Central memory CD4-positive, alpha-beta T cell (primary cell): ENCODE results near the gene ACOD1.
A peak's percentile ranks its signal among the peaks of the same experiment; 100 is the strongest.
"Not testable (repeated sequence)": the region's sequence is repeated elsewhere in the genome, so short reads cannot be mapped to it uniquely, and the experiment has no call there.

Experiments used
- DNase-seq: peaks from one replicate; pipeline ENCODE4 v3.0.0; 2022
- total RNA-seq, 3 experiments: gene quantifications; one replicate each; lab custom pipeline; 2026; lab: John Stamatoyannopoulos, UW

The ACOD1 gene
- 0 reads per million in 3 experiments for total RNA-seq

GRCh38 chr13:76948149-76948548 is at the start of gene ACOD1:
TSS of gene ACOD1 (plus strand) at chr13:76948511. CDS start at chr13:76948559, 48 bp downstream.
- no peak for DNase-seq

GRCh38 chr13:76899066-76899465 is 49.2 kb upstream of the ACOD1 start:
- DNase-seq: not testable (repeated sequence)

- DNase-seq: peak; percentile 60
Observed at GRCh38 chr13:76903544-76904162, 44.7 kb upstream of the ACOD1 start.

GRCh38 chr13:76904507-76904906 is 43.8 kb upstream of the ACOD1 start:
- DNase-seq: no peak

GRCh38 chr13:76912476-76912875 is 35.8 kb upstream of the ACOD1 start:
- DNase-seq: no peak

- DNase-seq: no peak
Observed at GRCh38 chr13:76913898-76914297, 34.4 kb upstream of the ACOD1 start.

- no peak for DNase-seq
Observed at GRCh38 chr13:76917095-76917494, 31.2 kb upstream of the ACOD1 start.

- not testable (repeated sequence) for DNase-seq
Observed at GRCh38 chr13:76917755-76918481, 30.4 kb upstream of the ACOD1 start.

- DNase-seq: no peak
Observed at GRCh38 chr13:76921516-76921915, 26.8 kb upstream of the ACOD1 start.

- no peak for DNase-seq
Observed at GRCh38 chr13:76925115-76925514, 23.2 kb upstream of the ACOD1 start.

GRCh38 chr13:76927955-76928354 is 20.4 kb upstream of the ACOD1 start:
- no peak for DNase-seq

GRCh38 chr13:76928456-76928855 is 19.9 kb upstream of the ACOD1 start:
- no peak for DNase-seq

GRCh38 chr13:76929320-76929719 is 19.0 kb upstream of the ACOD1 start:
- no peak for DNase-seq

GRCh38 chr13:76929851-76930374 is 18.4 kb upstream of the ACOD1 start:
- DNase-seq: no peak

- DNase-seq: no peak
Observed at GRCh38 chr13:76932076-76932475, 16.2 kb upstream of the ACOD1 start.

GRCh38 chr13:76934671-76935070 is 13.6 kb upstream of the ACOD1 start:
- DNase-seq: no peak

GRCh38 chr13:76936763-76937162 is 11.5 kb upstream of the ACOD1 start:
- DNase-seq: no peak

GRCh38 chr13:76937281-76937820 is 11.0 kb upstream of the ACOD1 start:
- DNase-seq: no peak

- DNase-seq: no peak
Observed at GRCh38 chr13:76939215-76939614, 9.1 kb upstream of the ACOD1 start.

- DNase-seq: no peak
Observed at GRCh38 chr13:76942363-76942762, 5.9 kb upstream of the ACOD1 start.

GRCh38 chr13:76943646-76944045 is 4.7 kb upstream of the ACOD1 start:
- no peak for DNase-seq

GRCh38 chr13:76944456-76944855 is 3.9 kb upstream of the ACOD1 start:
- DNase-seq: no peak

- DNase-seq: no peak
Observed at GRCh38 chr13:76950101-76950500, 1.8 kb downstream of the ACOD1 start.

GRCh38 chr13:76953968-76954367 is 5.7 kb downstream of the ACOD1 start:
- no peak for DNase-seq
